ENCODE measurements around the gene TTLL9.

DNA sequence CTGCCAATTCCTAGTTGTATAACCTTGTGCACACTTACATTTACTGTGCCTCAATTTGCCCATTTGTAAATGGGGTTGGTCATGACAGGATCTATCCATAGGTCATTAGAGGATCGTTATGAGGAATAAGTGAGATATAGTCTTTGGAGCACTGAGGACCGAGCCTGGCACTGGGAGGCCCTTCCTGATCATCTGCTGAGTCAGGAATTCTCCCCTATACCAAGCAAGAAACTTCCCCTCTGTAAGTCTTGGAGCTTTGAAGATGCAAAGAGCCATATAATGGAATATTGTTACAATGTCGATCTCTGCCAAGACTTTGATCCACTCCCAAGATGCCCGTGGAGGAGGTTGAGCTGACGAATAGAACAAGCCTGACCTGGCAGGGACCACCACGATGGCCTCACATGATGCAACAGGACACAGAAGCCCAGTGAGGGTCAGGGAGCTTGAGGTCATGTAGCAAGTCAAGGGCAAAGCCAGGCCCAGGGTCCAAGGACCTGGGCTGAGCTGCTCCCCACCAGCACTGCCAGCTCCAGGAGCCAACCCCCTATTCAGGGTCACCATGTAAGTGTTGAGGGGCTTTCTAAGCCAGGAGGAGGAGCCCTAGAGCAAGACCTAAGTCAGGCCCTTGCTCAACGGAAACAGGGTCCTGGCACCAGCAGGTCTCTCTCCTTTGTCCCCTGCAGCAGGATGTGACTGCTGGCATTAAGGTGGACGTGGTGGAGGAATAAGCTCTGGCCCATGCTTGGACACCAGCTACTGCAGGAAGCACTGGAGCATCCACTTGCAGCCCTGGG lies 64.7 kb downstream of the TTLL9 start:
- TF ChIP-seq RARB (CRISPR knock-in tag; IDR thresholded peaks at IDR 0.05) (no peak), OSR1 (CRISPR knock-in tag; IDR thresholded peaks at IDR 0.05) (no peak), ZFP3 (CRISPR knock-in tag; IDR thresholded peaks at IDR 0.05) (no peak), GLIS3 (CRISPR knock-in tag; IDR thresholded peaks at IDR 0.05) (no peak), ZNF8 (CRISPR knock-in tag; IDR thresholded peaks at IDR 0.05) (no peak), ZFP30 (CRISPR knock-in tag; IDR thresholded peaks at IDR 0.05) (no peak), ARNTL (CRISPR knock-in tag; IDR thresholded peaks at IDR 0.05; ENCODE audit: borderline replicate concordance, low read depth) (no peak), ZC3H10 (CRISPR knock-in tag; IDR thresholded peaks at IDR 0.05) (no peak), TOX (CRISPR knock-in tag; IDR thresholded peaks at IDR 0.05; ENCODE audit: borderline replicate concordance) (no peak)
- TF ChIP-seq, protein P1, sequence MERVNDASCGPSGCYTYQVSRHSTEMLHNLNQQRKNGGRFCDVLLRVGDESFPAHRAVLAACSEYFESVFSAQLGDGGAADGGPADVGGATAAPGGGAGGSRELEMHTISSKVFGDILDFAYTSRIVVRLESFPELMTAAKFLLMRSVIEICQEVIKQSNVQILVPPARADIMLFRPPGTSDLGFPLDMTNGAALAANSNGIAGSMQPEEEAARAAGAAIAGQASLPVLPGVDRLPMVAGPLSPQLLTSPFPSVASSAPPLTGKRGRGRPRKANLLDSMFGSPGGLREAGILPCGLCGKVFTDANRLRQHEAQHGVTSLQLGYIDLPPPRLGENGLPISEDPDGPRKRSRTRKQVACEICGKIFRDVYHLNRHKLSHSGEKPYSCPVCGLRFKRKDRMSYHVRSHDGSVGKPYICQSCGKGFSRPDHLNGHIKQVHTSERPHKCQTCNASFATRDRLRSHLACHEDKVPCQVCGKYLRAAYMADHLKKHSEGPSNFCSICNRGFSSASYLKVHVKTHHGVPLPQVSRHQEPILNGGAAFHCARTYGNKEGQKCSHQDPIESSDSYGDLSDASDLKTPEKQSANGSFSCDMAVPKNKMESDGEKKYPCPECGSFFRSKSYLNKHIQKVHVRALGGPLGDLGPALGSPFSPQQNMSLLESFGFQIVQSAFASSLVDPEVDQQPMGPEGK (CRISPR knock-in tag; IDR thresholded peaks at IDR 0.05; ENCODE audit: borderline replicate concordance) = no peak
- TF ChIP-seq, protein P2, sequence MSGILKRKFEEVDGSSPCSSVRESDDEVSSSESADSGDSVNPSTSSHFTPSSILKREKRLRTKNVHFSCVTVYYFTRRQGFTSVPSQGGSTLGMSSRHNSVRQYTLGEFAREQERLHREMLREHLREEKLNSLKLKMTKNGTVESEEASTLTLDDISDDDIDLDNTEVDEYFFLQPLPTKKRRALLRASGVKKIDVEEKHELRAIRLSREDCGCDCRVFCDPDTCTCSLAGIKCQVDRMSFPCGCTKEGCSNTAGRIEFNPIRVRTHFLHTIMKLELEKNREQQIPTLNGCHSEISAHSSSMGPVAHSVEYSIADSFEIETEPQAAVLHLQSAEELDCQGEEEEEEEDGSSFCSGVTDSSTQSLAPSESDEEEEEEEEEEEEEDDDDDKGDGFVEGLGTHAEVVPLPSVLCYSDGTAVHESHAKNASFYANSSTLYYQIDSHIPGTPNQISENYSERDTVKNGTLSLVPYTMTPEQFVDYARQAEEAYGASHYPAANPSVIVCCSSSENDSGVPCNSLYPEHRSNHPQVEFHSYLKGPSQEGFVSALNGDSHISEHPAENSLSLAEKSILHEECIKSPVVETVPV (CRISPR knock-in tag; IDR thresholded peaks at IDR 0.05) = no peak
